A549 (cell line): ENCODE measurements around the gene PPP2R5B.

Experiments
- BHLHE40 ChIP-seq: IDR thresholded peaks from 2 replicates; pipeline ENCODE4 v1.6.1; 2012; ENCODE audit warnings: low read depth, low read length, inconsistent platforms
- PHF8 ChIP-seq: fragments of 200-600 bp; sonication (generic); IDR thresholded peaks from 2 replicates; pipeline ENCODE4 v1.6.1; 2016; ENCODE audit warnings: low read depth, mild to moderate bottlenecking, antibody characterized with exemption, moderate library complexity, borderline replicate concordance
- POLR2A ChIP-seq: IDR thresholded peaks from 2 replicates; pipeline ENCODE4 v1.6.1; 2012; ENCODE audit warnings: mild to moderate bottlenecking, low read length
- TF ChIP-seq, protein P1 (sequence below): fragments of >200 bp; sonication (Bioruptor Twin); formaldehyde crosslinking; IDR thresholded peaks from 3 replicates; pipeline ENCODE4 v1.5.1; 2016

DNA sequence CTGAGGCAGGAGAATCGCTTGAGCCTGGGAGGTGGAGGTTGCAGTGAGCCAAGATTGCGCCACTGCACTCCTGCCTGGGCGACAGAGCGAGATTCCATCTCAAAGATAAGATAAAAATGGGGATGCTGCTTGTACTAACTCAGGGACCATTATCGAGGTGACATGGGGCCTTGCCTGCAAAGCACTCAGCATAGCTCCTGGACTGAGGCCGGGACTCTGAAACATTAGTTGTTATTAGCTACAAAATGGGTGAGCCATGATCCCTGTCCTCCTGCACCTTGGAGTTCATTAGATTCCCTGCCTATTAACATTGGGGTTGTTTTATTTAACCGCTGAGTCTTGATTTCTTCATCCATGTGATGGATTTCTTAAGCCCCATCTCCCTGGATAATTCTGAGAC lies 5.1 kb downstream of the PPP2R5B start:
- TF ChIP-seq BHLHE40 (no peak), POLR2A (no peak), PHF8 (no peak)
- TF ChIP-seq, protein P1, sequence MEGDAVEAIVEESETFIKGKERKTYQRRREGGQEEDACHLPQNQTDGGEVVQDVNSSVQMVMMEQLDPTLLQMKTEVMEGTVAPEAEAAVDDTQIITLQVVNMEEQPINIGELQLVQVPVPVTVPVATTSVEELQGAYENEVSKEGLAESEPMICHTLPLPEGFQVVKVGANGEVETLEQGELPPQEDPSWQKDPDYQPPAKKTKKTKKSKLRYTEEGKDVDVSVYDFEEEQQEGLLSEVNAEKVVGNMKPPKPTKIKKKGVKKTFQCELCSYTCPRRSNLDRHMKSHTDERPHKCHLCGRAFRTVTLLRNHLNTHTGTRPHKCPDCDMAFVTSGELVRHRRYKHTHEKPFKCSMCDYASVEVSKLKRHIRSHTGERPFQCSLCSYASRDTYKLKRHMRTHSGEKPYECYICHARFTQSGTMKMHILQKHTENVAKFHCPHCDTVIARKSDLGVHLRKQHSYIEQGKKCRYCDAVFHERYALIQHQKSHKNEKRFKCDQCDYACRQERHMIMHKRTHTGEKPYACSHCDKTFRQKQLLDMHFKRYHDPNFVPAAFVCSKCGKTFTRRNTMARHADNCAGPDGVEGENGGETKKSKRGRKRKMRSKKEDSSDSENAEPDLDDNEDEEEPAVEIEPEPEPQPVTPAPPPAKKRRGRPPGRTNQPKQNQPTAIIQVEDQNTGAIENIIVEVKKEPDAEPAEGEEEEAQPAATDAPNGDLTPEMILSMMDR: no peak
